Left lung (tissue), 10 donors: ENCODE measurements around the gene GBE1. TPM values are rescaled to one million over a fixed set of nuclear protein-coding genes. Genes with fewer than 3 reads are reported as not detected.
A peak's percentile ranks its signal among the peaks of the same experiment; 100 is the strongest.

Source experiments
- ATAC-seq: fragments of 200-7000 bp; cut with Tn5 transposase; one replicate; pipeline ENCODE4 v1.9.1; 2020; ENCODE audit warnings: moderate library complexity
- DNase-seq, 4 donors: peaks; one replicate each; pipeline ENCODE4 v3.0.0-alpha.2; 2013 to 2020
- H3K27ac ChIP-seq, 2 donors: fragments of 200-600 bp; sonication (generic) in 1 of 2; one replicate each; pipeline versions ENCODE4 v1.5.0 to v1.8.0; 2020 to 2021
- H3K27me3 ChIP-seq, 2 donors: fragments of 200-600 bp; sonication (generic) in 1 of 2; one replicate each; pipeline versions ENCODE4 v1.5.0 to v1.8.0; 2020 to 2021
- H3K36me3 ChIP-seq, 2 donors: fragments of 200-600 bp; sonication (generic) in 1 of 2; one replicate each; pipeline versions ENCODE4 v1.5.0 to v1.8.0; 2020 to 2021
- H3K4me1 ChIP-seq, 2 donors: fragments of 200-600 bp; one replicate each; pipeline ENCODE4 v1.8.0; 2021
- H3K4me3 ChIP-seq, 2 donors: fragments of 200-600 bp; sonication (generic) in 1 of 2; one replicate each; pipeline versions ENCODE4 v1.5.0 to v1.8.0; 2020 to 2021; ENCODE audit warnings: mild to moderate bottlenecking in 1 of 2
- H3K9me3 ChIP-seq, 2 donors: fragments of 200-600 bp; sonication (generic) in 1 of 2; one replicate each; pipeline versions ENCODE4 v1.5.0 to v1.8.0; 2020 to 2021
- CTCF ChIP-seq, 2 donors: fragments of 200-600 bp; sonication (generic) in 1 of 2; IDR thresholded peaks; one replicate each; pipeline versions ENCODE4 v1.5.0 to v1.8.0; 2021; ENCODE audit warnings: antibody characterized with exemption in 2 of 2
- intact Hi-C, 2 donors: fragments of 100-400 bp; cut with DNase I; formaldehyde crosslinking; loops; one replicate each; pipeline versions ENCODE4 v1.11.2 to v1.14.2; 2022
- polyA plus RNA-seq, 6 donors: library from polyadenylated mRNA; unstranded; fragments of 120-200 nt; gene quantifications; one replicate each; pipeline ENCODE4 v1.2.1, GENCODE V29; 2013; ENCODE audit not compliant: insufficient read length in 6 of 6
- total RNA-seq, 2 donors: library from RNA; stranded (reverse); fragmentation: NEBNext Ultra II Directional; extraction: Animal tissue kit (Norgen Biotek cat#: 25700); gene quantifications; one replicate each; pipeline ENCODE4 v1.2.1, GENCODE V29; 2021
- donor health status: DM: no; HTN: yes; CAD: no.
- donor health status: DM: no; HTN: no; CAD: no.

Gene GBE1
- total and polyA plus RNA-seq, 8 donors = 13.3 to 53.1 (median 16.3) TPM

- ATAC-seq (peak; percentile 61), DNase-seq (peak in 1 of 4 donors; percentile 20)
- no peak overlapping the region for H3K4me3 ChIP-seq
- no peaks in the 10 kb centered on the region for H3K9me3 ChIP-seq
- H3K4me1 ChIP-seq = peaks cover 23 to 37% of the 10 kb centered on the region in 2 donors
- no peak for TF ChIP-seq CTCF (IDR thresholded peaks at IDR 0.05)
- intact Hi-C loops = no loop called here
- no peaks in the 10 kb centered on the region for H3K27me3 ChIP-seq
- no peaks in the 10 kb centered on the region for H3K36me3 ChIP-seq
- peak overlapping the region; percentile 68 to 80 for H3K27ac ChIP-seq
Measured at GRCh38 chr3:81743096-81744025, 18.1 kb downstream of the GBE1 start.

GRCh38 chr3:81742581-81742980, 18.9 kb downstream of the GBE1 start:
- intact Hi-C loops = no loop called here
- ATAC-seq = no peak
- no peak overlapping the region for H3K4me3 ChIP-seq
- H3K36me3 ChIP-seq = no peaks in the 10 kb centered on the region
- no peaks in the 10 kb centered on the region for H3K9me3 ChIP-seq
- H3K27me3 ChIP-seq = no peaks in the 10 kb centered on the region
- peak overlapping the region; percentile 68 to 80 for H3K27ac ChIP-seq
- peaks cover 23 to 37% of the 10 kb centered on the region in 2 donors for H3K4me1 ChIP-seq
- DNase-seq = no peak
- no peak for TF ChIP-seq CTCF (IDR thresholded peaks at IDR 0.05)

- Histone ChIP-seq H3K36me3 (no peaks in the 10 kb centered on the region), H3K9me3 (no peaks in the 10 kb centered on the region), H3K4me1 (peaks cover 23 to 37% of the 10 kb centered on the region in 2 donors), H3K27me3 (no peaks in the 10 kb centered on the region), H3K4me3 (no peak overlapping the region), H3K27ac (no peak overlapping the region)
- DNase-seq (no peak), ATAC-seq (peak; percentile 10)
- intact Hi-C loops = no loop called here
- no peak for TF ChIP-seq CTCF (IDR thresholded peaks at IDR 0.05)
Measured at GRCh38 chr3:81741216-81741615, 20.2 kb downstream of the GBE1 start.

GRCh38 chr3:81740731-81741130, 20.7 kb downstream of the GBE1 start:
- DNase-seq (no peak), ATAC-seq (no peak)
- no peaks in the 10 kb centered on the region for H3K36me3 ChIP-seq
- no peak overlapping the region for H3K4me3 ChIP-seq
- no peaks in the 10 kb centered on the region for H3K27me3 ChIP-seq
- H3K9me3 ChIP-seq = no peaks in the 10 kb centered on the region
- H3K27ac ChIP-seq = no peak overlapping the region
- intact Hi-C loops = no loop called here
- peaks cover 23 to 37% of the 10 kb centered on the region in 2 donors for H3K4me1 ChIP-seq
- no peak for TF ChIP-seq CTCF (IDR thresholded peaks at IDR 0.05)

GRCh38 chr3:81735334-81735733, 26.1 kb downstream of the GBE1 start:
- no peak overlapping the region for H3K27ac ChIP-seq
- H3K9me3 ChIP-seq = no peaks in the 10 kb centered on the region
- H3K36me3 ChIP-seq = no peaks in the 10 kb centered on the region
- TF ChIP-seq CTCF (IDR thresholded peaks at IDR 0.05) = no peak
- DNase-seq (no peak), ATAC-seq (no peak)
- no peaks in the 10 kb centered on the region for H3K4me1 ChIP-seq
- no peak overlapping the region for H3K4me3 ChIP-seq
- intact Hi-C loops = no loop called here
- no peaks in the 10 kb centered on the region for H3K27me3 ChIP-seq
